Measurements from ENCODE around the gene ACP6.

The ACP6 gene

GRCh38 chr1:147648933-147649332 is 21.4 kb downstream of the ACP6 start:
- DNase-seq: no peak

- DNase-seq: no peak
Observed at GRCh38 chr1:147647796-147648633, 22.3 kb downstream of the ACP6 start.

GRCh38 chr1:147643974-147644373 is 26.4 kb downstream of the ACP6 start:
- no peak for DNase-seq

- peak; percentile 64 to 65 for DNase-seq
Observed at GRCh38 chr1:147641695-147642592, 28.4 kb downstream of the ACP6 start.

- no peak for DNase-seq
Observed at GRCh38 chr1:147641291-147641690, 29.0 kb downstream of the ACP6 start.

- peak; percentile 75 to 76 for DNase-seq
Observed at GRCh38 chr1:147640553-147641165, 29.7 kb downstream of the ACP6 start.

- DNase-seq: no peak
Observed at GRCh38 chr1:147636314-147636713, 34.0 kb downstream of the ACP6 start.

- DNase-seq: no peak
Observed at GRCh38 chr1:147635342-147635741, 35.0 kb downstream of the ACP6 start.

- DNase-seq: no peak
Observed at GRCh38 chr1:147634645-147635044, 35.7 kb downstream of the ACP6 start.

GRCh38 chr1:147633759-147634158 is 36.6 kb downstream of the ACP6 start:
- DNase-seq: no peak

GRCh38 chr1:147631839-147632238 is 38.5 kb downstream of the ACP6 start:
- no peak for DNase-seq

GRCh38 chr1:147630447-147630846 is 39.9 kb downstream of the ACP6 start:
- DNase-seq: no peak

GRCh38 chr1:147630022-147630421 is 40.3 kb downstream of the ACP6 start:
- DNase-seq: no peak

- no peak for DNase-seq
Observed at GRCh38 chr1:147628441-147628840, 41.9 kb downstream of the ACP6 start.

GRCh38 chr1:147627435-147628110 is 42.8 kb downstream of the ACP6 start:
- DNase-seq: peak; percentile 51 to 53

- DNase-seq: no peak
Observed at GRCh38 chr1:147626739-147627138, 43.6 kb downstream of the ACP6 start.

GRCh38 chr1:147626291-147626690 is 44.0 kb downstream of the ACP6 start:
- DNase-seq: no peak

- no peak for DNase-seq
Observed at GRCh38 chr1:147625362-147625995, 44.8 kb downstream of the ACP6 start.

GRCh38 chr1:147624529-147624928 is 45.8 kb downstream of the ACP6 start:
- no peak for DNase-seq

GRCh38 chr1:147624011-147624410 is 46.3 kb downstream of the ACP6 start:
- no peak for DNase-seq

GRCh38 chr1:147622731-147623130 is 47.6 kb downstream of the ACP6 start:
- DNase-seq: no peak

- DNase-seq: no peak
Observed at GRCh38 chr1:147620543-147620942, 49.8 kb downstream of the ACP6 start.
